GM18517 (cell line): Measurements from ENCODE around the gene RIMS1.

Source experiments
- ATAC-seq: cut with Tn5 transposase; IDR thresholded peaks from one replicate; pipeline ENCODE4 v1.9.1; 2021; ENCODE audit warnings: mild to moderate bottlenecking, moderate library complexity; ENCODE audit not compliant: unreplicated experiment

Gene RIMS1

GRCh38 chr6:72219536-72219935 is 333.2 kb downstream of the RIMS1 start:
- ATAC-seq = no peak

DNA sequence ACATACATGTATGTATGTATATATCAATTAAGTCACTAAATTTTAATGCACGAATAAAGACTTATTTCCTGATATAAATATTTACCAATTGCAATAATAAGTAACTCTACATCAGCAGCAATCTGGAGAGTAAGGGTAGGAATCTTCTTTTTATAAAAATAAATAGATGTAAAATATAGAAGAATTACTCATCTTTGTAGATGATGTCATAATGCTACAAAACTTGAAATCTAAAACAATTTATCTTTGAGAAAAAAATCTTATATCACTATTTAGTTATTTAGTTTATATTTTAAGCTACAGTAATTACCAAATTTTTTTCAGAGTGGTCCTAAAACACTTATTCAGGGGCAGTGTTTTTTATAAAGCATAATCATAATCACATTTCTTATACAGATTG is 351.7 kb downstream of the RIMS1 start:
- no peak for ATAC-seq

GRCh38 chr6:72238900-72239299 is 352.6 kb downstream of the RIMS1 start:
- no peak for ATAC-seq

DNA sequence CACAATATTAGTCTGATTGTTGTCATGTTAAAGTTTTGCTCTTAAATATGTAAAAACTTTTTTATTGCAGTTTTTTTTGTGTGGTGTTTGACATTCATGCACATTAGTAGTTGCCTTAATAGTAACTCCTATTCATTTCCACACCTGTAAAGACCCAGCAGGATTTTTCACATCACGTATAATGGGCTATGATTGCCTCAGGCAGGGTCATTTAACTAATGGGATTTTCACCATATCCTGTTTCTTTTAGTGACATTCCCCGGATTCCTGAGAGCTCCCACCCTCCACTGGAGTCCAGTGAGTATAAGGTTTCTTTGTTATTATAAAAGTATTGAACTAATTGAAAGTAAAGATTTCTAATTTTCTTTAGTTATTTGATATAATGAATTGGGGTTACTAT is 359.2 kb downstream of the RIMS1 start:
- ATAC-seq = no peak

DNA sequence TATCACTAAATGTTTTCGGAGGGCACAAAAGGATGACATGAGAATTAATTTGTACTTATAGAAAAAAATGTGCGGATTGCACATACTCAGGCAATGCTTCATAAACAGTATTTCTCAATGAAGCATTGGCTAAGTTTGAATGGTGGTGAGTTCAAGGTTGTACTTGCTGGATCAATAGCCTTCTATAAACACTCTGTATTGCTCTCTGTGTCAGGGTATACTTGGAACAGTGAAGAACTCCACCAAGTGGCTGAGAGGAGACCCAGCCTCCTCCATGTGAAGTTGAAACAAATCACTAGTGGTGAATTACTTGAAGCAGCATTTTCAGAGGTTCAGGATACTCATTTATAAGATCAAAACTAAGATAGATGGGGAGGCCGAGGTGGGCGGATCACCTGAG is 360.6 kb downstream of the RIMS1 start:
- ATAC-seq = no peak

GRCh38 chr6:72248621-72249020 is 362.3 kb downstream of the RIMS1 start:
- ATAC-seq = no peak

DNA sequence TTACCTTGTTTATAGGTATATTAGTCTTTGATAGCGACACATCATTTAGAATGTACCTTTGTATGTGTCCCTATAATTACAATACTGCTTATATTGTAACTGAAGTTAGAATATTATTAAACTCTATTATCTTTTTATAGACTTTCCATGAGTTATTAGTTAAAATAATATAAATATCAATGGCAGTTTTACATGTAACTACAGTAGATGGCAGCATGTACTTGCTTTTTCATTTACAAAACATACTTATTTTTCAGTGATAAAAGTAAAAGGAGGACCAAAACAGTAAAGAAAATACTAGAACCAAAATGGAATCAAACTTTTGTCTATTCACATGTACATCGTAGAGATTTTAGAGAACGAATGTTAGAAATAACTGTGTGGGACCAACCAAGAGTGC is 364.3 kb downstream of the RIMS1 start:
- no peak for ATAC-seq

- no peak for ATAC-seq
Observed at GRCh38 chr6:72260489-72260888, 374.1 kb downstream of the RIMS1 start.

DNA sequence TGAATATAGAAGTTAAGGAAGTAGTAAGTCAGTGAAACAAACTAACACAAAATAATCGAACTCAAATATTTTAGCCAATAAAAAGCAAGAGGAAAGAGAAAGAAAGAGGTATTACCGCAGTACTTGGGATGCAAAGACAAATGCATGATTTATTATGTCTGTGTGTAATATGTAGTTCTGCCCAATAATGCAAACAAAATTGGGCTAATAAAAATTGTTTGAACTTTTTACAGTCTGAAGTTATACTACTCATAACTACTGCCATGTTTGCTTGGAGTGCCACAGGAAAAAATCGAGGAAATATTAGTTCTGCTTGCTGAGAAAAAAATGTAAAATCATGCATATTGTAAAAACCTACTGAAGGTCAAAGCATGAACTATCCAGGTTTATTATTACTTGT is 375.2 kb downstream of the RIMS1 start:
- no peak for ATAC-seq

- no peak for ATAC-seq
Observed at GRCh38 chr6:72262254-72262653, 375.9 kb downstream of the RIMS1 start.

DNA sequence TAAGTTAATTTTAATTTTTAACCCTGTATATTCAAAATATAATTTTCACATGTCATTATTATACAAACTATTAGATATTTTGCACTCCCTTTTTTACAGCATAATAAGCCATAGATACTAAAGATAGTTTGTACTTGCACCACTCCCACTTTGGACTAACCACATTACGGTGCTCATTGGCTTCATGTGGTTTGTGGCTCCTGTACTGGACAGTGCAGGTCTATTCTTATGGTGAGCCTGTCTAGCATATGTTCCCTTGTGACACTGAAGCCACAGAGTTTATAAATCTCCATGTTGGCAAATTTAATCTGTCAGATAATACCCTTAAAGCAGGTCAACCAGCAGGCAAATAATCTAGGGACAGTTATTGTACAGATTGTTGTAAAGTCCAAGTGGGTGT is 381.1 kb downstream of the RIMS1 start:
- no peak for ATAC-seq

DNA sequence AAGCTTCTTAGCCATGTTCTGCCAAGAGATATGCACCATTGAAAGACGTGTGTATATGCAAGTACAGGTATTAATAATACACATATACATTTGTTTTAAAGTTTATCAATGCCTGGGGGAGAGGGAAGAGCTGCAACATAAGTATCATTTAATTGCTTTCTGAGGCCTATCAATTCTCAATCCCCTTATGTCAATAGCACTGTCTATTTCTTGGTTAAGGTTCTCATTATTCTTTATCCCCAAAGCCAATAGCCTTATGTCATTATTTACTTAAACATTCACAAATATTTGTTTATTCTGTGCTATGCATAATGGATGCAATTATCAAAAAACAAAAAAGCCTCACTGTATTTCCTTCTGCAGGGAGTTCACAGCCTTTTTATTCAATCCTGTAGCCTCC is 385.2 kb downstream of the RIMS1 start:
- no peak for ATAC-seq

GRCh38 chr6:72272958-72273357 is 386.6 kb downstream of the RIMS1 start:
- ATAC-seq = no peak

GRCh38 chr6:72275888-72276287 is 389.5 kb downstream of the RIMS1 start:
- ATAC-seq = no peak

GRCh38 chr6:72282201-72282600 is 395.9 kb downstream of the RIMS1 start:
- ATAC-seq = no peak

DNA sequence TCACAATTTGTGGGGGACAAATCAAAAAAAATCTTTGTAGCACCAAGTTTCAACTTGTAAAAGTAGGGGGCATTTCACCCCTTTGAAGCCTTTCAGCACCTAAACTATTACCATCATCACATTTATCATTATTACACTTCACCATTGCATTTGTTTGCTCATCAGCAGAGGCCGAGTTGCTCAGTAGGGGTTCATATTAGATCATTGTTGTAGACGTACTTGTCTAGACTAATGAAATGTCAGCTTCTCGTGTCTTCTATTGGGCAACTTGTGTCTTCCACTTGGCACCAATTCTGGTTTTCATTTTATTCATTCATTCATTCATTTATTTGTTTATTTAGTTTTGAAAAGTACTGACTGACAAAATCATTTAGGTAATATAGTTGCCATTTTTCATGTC is 397.2 kb downstream of the RIMS1 start:
- ATAC-seq = no peak

DNA sequence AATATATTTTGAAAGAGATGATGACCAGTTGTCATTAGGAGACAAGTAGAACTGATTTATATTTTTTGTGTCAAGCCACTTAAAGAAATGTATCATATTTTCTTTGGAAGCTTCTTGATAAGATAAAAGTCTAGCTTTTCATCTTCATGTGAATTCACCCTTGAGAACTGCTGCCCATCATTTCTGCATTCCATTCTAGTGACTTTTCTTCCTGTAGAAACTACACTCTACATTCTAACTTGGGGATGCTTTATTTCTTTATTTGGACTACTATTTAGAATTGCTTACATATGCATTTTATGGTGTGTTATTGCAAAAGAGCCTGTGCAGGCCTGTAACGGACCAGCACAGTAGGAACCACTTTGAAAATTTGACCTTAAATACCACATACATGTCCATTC is 400.6 kb downstream of the RIMS1 start:
- ATAC-seq = no peak

GRCh38 chr6:72287801-72288200 is 401.5 kb downstream of the RIMS1 start:
- ATAC-seq = no peak

DNA sequence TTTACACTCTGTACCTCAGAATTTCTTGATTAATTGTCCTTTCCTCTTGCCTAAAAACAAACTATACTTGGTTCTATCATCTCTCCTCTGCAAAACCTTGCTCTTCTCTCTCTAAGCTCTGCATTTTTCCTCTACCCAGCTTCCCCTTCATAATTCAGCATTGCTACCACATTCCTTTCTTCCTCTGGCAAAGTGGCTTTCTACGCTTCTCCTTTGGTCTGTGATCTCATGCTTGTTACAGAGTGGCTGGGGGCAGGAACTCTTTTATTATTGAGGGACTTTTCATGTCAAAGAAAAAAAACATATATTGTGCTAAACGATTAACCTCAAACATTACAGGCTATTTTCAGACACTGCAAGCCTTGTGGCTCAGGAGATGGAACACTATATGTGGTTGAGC is 402.2 kb downstream of the RIMS1 start:
- ATAC-seq = no peak

- no peak for ATAC-seq
Observed at GRCh38 chr6:72290620-72291019, 404.3 kb downstream of the RIMS1 start.

DNA sequence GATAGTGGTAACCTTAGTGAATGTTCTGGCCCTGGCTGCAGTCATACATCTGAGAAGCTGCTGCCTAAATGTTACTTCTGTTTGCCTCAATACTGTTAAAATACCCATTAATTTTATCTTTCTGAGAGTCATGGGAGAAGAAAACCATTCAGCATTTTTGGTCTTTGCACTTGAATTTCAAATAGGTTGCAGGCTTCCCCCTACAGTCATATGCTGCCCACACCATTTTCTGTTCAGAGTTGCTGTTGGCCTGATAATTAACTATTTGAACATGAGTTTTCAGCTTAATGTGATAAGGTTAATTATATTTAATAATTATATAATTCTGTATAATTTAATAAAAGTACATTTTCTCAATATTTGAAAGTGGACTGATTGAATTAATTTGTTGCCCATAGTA is 410.0 kb downstream of the RIMS1 start:
- no peak for ATAC-seq

- no peak for ATAC-seq
Observed at GRCh38 chr6:72305971-72306370, 419.6 kb downstream of the RIMS1 start.

DNA sequence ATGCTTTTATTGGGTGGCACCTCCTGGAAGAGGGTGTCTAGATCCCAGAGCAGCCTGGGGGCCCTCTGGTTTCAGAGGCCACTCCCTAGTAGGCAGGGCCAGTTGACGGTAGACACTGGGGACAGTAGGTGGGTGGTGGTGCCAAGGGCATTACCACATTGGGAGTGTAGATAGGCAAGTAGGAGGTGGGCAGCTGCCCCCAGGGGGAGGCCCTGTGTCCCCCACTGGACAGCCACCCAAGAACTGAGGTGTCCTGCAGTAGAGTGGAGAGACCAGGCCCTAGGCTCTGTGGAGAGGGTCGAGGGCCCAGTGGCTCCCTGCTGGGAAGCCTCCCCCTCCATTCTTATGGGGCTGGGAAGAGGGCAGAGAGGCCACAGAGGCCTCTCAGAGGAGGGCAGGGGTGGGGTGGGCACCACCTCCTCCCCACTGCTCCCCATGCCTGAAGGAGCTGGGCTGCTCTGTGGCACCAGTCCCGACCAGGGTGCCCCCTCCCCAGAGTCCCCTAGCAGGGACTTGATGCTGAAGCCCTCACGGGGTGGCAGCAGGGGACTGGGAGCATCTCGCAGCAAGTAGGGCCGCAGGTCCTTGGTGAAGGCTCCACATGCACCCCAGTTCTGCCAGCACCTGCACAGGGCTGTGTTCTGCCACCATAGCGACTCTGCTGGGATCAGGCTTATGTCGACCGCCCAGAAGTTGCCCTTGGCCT is 430.5 kb downstream of the RIMS1 start:
- ATAC-seq = no peak
